C4-2B (cell line): ENCODE data around the gene IRF1.

Experiments used
- CTCF ChIP-seq: fragments of 450-650 bp; conservative IDR thresholded peaks from 2 replicates; pipeline ENCODE4 v1.5.1; 2017; ENCODE audit warnings: mild to moderate bottlenecking
- ZFX ChIP-seq: fragments of 450-650 bp; IDR thresholded peaks from 2 replicates; pipeline ENCODE4 v1.6.1; 2017

- TF ChIP-seq CTCF (no peak), ZFX (no peak)
These were observed 21.8 kb downstream of the IRF1 start for GRCh38 chr5:132468656-132469379.
